ENCODE measurements around the gene ABCC2.

The ABCC2 gene

GRCh38 chr10:99777918-99778714 is 4.3 kb upstream of the ABCC2 start:
- no peak for DNase-seq

GRCh38 chr10:99779335-99779734 is 3.1 kb upstream of the ABCC2 start:
- DNase-seq, result no peak

DNA sequence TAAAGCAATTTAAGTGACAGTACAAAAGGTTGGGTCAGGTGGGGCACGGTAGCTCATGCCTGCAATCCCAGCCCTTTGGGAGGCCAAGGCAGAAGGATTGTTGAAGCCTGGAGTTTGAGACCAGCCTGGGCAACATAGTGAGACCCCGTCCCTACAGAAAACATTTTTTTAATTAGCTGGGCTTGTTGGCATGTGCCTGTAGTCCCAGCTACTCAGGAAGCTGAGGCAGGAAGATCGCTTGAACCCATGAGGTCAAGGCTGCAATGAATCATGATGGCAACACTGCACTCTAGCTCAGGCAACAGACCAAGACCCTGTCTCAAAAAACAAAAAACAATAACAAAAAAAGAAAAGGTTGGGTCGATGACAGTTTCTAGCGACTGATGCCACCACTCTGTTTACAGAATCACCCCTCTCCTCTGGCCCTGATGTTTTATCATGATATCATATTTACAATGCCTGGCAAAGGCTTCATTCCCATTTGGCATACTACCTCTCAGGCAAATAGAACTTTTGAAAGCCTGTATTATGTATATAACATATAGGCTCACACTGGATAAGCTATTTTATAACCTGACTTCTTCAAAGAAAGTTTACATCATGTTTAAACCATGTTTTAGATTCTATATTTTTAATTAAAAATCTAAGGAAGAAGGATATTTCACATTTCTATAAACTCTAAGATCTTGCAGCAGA is 558 bp upstream of the ABCC2 start:
- DNase-seq, result no peak

DNA sequence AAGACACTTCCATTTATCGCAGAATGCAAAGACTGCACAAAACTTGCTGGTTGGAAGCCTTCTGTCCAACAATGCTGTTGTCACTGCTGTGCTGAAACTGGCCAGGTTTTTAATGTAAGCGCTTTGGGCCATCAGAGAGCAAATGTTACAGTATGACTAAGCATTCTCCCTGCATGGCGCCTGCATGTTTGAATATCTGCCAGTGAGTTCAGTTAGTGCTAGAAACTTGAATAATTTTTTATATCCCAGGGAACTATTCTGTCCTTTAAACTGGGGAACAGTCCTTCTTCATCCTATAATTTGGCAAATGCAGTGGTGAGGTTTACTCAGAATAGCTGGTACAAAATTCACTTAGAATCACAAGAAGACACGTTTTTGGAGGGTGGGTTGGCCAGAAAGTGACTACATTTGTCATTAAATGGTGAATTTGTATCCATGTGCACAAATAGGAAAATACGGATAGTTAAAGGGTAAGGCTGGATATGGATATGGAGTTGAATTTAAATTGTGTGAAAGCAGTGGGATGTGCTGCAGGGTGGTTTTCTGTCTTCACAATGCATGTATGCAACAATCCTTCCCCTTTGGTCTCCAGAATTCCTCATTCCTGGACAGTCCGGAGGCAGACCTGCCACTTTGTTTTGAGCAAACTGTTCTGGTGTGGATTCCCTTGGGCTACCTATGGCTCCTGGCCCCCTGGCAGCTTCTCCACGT is 1.7 kb downstream of the ABCC2 start:
- DNase-seq, result no peak

GRCh38 chr10:99784727-99785441 is 2.4 kb downstream of the ABCC2 start:
- no peak for DNase-seq

GRCh38 chr10:99785646-99786045 is 3.2 kb downstream of the ABCC2 start:
- no peak for DNase-seq

DNA sequence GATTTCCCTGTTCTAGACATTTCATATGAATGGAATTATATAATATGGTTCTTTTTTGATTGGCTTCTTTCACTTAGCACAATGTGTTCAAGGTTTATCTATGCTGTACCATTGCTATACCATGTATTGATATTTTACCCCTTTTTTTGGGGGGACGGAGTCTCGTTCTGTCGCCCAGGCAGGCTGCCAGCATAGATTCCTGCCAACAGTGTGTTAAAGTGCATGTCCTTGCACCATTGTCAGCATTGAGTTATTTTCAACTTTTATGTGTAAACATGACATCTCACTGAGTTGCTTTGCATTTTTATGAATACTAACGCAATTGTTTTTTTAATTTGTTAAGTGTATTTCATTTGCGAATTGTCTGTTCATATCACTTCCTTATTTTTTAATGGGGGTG is 4.9 kb downstream of the ABCC2 start:
- DNase-seq, result no peak

DNA sequence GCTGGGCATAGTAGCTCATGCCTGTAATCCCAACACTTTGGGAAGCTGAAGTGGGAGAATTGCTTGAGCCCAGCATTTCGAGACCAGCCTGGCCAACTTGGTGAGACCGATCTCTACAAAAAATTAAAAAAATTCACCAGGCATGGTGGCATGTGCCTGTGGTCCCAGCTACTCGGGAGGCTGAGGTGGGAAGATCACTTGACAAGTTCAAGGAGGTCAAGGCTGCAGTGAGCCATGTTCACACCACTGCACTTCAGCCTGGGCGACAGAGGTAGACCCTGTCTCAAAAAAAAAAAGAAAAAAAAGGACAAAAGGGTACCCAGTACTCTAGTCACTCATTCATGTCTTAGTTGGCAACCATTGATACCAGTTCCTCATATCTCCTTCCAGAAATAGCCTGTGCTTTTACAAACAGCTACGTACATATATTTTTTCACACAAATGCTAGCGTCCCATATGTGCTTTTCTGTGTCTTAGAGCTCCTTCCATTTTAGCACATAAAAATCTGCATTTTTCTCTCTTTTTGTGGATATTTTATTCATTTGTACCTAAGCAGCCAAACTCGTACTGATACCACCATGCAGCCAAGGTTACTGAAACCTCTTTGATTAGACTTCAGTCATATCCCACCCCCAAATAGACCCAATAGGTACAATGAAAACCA is 5.5 kb downstream of the ABCC2 start:
- no peak for DNase-seq

- no peak for DNase-seq
Observed at GRCh38 chr10:99788598-99789256, 6.3 kb downstream of the ABCC2 start.

DNA sequence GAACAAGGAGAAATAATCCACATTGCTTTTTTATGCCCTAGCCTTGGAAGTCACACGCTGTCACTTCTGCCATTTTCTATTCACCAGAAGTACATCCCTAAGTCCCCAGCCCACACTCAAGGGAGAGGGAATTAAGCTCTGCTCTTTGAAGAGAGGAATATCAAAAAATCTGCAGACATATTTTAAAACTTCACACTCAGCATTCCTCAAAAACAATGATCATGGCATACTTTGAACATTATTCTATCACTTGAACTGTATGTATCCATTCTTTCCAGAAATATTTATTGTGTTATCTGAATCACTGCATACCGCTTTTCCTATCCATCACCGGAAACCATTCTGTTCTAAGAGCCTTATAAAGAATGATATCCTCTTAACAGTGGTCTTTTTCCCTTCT is 9.4 kb downstream of the ABCC2 start:
- DNase-seq, result no peak

GRCh38 chr10:99793819-99794218 is 11.4 kb downstream of the ABCC2 start:
- DNase-seq, result no peak

GRCh38 chr10:99796928-99797327 is 14.5 kb downstream of the ABCC2 start:
- no peak for DNase-seq

DNA sequence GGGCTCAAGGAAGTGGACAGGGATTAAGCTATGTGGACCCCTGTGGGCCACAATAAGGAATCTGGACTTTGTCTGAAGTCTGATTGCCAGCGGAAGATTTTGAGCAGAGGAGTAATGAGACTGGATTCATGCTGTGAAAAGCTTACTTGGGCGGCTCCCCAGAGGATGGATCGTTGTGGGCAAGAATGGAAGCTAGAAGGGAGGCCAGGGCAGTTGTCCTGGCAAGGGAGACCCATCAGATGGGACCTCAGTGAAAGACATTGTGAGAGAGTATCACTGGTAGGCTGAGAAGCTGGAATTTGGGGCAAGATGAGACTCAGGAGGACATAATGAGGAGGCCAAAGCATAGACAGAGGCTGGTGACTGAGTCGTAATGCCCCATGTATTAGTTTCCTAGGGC is 15.6 kb downstream of the ABCC2 start:
- DNase-seq, result no peak

DNA sequence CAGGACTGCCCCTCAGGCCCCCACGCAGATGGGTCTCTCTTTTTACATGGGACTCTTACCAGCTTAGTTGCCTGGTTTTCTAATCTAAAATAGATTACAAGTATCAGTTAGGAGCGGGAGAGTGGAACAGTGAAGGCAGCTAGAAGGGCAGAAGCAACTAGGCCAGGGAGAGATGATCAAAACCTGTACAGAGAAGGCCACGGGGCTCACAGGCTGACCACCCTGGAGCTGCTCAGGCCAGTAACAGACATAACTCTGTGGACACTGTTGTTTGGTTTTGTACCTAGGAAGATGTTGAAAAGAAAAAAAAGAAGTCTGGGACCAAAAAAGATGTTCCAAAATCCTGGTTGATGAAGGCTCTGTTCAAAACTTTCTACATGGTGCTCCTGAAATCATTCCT is 16.5 kb downstream of the ABCC2 start:
- DNase-seq, result no peak

GRCh38 chr10:99799613-99800012 is 17.2 kb downstream of the ABCC2 start:
- DNase-seq, result no peak

DNA sequence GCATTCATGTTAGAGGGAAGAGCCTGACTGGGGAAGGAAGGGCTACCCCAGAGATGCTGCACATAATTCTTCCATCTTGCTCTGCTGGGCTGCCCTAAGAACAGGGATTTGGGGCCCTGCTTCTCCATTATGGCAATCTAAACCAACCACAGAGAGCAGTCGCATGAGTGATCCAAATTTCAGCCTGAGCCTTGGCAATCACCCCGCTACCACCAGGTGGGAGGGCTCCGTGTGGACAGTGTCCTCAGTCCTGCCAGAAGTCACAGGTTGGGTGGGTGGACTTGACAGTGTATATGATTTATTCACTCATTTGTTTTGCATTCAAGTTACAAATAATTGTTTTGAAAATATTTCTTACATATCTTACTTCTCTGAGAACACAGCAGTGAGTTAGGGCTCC is 22.0 kb downstream of the ABCC2 start:
- no peak for DNase-seq

- no peak for DNase-seq
Observed at GRCh38 chr10:99805190-99805589, 22.8 kb downstream of the ABCC2 start.

DNA sequence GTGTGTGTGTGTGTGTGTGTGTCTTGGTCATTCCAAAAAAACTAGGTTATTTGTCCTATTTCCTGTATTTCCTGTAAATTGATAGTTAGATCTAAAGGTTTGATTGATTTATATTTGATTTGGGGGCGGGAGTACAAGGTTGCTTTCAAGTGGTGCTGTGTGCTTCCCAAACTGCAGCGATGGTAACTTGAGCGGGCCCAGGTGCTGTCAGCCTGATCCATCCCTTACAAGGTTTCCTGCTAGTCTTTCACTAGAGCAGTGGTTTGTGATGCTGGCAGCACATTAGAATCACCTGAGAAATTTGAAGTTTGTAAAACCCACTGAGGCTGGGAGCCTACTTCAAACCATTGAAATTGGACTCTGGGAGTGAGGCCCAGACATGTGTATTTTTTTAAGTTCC is 23.7 kb downstream of the ABCC2 start:
- DNase-seq, result no peak

- no peak for DNase-seq
Observed at GRCh38 chr10:99807786-99808185, 25.3 kb downstream of the ABCC2 start.

DNA sequence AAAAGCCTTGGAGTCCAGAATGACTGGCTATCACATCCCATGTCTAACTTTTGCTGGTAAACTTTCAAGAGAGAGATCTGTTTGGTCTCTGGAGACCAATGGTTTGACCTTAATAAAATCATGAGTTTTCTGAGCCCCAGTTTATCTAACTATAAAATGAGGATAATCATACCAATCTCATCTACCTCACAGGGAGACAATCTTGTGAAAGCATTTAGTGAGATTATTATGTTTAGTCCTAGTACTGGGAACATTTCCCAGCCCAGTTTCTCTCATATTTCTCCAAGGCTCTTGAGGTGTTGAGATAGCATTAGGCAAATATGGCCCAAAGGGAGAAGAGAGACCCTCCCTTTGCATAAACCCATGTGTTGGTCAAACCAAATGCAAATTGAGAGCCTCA is 25.8 kb downstream of the ABCC2 start:
- DNase-seq, result no peak

DNA sequence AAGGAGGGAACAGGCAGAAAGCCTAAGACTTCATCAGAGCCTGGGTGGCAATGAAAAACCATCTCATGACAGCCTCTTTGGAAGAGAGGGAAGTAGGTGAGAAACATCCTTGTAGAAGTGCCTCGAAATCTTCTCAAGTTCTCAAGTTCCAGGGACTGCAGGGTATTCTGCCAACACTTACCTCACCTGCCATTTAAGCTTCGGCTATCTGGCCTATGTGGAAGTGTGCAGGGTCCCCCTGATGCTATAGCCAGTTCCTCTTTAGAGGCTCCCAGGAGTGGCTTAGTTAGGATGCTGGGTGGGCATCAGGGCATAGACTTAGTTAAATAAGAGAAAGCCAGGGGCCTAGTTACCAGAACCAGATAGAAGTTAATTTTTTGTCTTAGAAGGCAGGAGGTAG is 27.0 kb downstream of the ABCC2 start:
- no peak for DNase-seq

- DNase-seq, result no peak
Observed at GRCh38 chr10:99809931-99810615, 27.6 kb downstream of the ABCC2 start.
